ENCODE data around the gene CPLX3. TPM values are rescaled to one million over a fixed set of nuclear protein-coding genes. Genes with fewer than 3 reads are reported as not detected.

The CPLX3 gene
- polyA plus RNA-seq, 2 of the 4 experiments (the other 2 are of a cell fraction), result not detected

GRCh38 chr15:74794248-74794969 is 32.0 kb upstream of the CPLX3 start:
- ChIA-PET POLR2A (no interaction called here), CTCF (interaction anchor here (1.3 to 66.7 kb wide), 5 partner anchors 4 to 163 kb away, joined by 4 to 1908 read pairs (median 14); partner anchors contain the start of genes CPLX3, CSK, LMAN1L and ULK3)
- peaks cover 11% of the 10 kb centered on the region; the same call in 1 of the 3 replicates for H3K4me1 ChIP-seq
- 91% methylated on average over 6 of the region's 9 CpGs for WGBS (ENCODE audit: missing lambda C conversion rate)
- no peak overlapping the region for H3K4me2 ChIP-seq
- no peak overlapping the region for H3K27ac ChIP-seq
- no peak for FAIRE-seq
- no peak for ATAC-seq
- H3K4me3 ChIP-seq, result no peak overlapping the region
- H3K9me3 ChIP-seq, result no peaks in the 10 kb centered on the region
- DNase-seq (ENCODE audit: low read depth in 1 of 2, low spot score in 1 of 2), result no peak
- TF ChIP-seq PBX3 (IDR thresholded peaks at IDR 0.05), result no peak
- TF ChIP-seq POLR2AphosphoS2 (conservative IDR thresholded peaks at IDR 0.05; ENCODE audit: low read length), result no peak
- TF ChIP-seq CTCF (IDR thresholded peaks at IDR 0.05), result no peak
- TF ChIP-seq MAZ (IDR thresholded peaks at IDR 0.05; ENCODE audit: borderline replicate concordance, low read depth, low read length), result no peak
- no peak for TF ChIP-seq JUN (IDR thresholded peaks at IDR 0.05)
- no peak for TF ChIP-seq SREBF2 (IDR thresholded peaks at IDR 0.05)
- no peak for TF ChIP-seq FOSB (CRISPR knock-in tag; IDR thresholded peaks at IDR 0.05)
- no peak for TF ChIP-seq HES2 (IDR thresholded peaks at IDR 0.05)
- TF ChIP-seq CEBPB (IDR thresholded peaks at IDR 0.05), result no peak
- no peak for TF ChIP-seq USF2 (IDR thresholded peaks at IDR 0.05)
- TF ChIP-seq PHF8 (IDR thresholded peaks at IDR 0.05; ENCODE audit: borderline replicate concordance, low read depth), result no peak
- TF ChIP-seq EP300 (IDR thresholded peaks at IDR 0.05), result no peak
- TF ChIP-seq FOXS1 (CRISPR knock-in tag; IDR thresholded peaks at IDR 0.05), result no peak
- TF ChIP-seq HDAC2 (IDR thresholded peaks at IDR 0.05), result no peak
- no peak for TF ChIP-seq POLR2A (IDR thresholded peaks at IDR 0.05; ENCODE audit: low read length)
- no peak for TF ChIP-seq NR3C1 (IDR thresholded peaks at IDR 0.05)
- no peak for TF ChIP-seq CBX8 (IDR thresholded peaks at IDR 0.05)
- no peak for TF ChIP-seq BCL3 (IDR thresholded peaks at IDR 0.05)
- no peak for TF ChIP-seq ELK1 (IDR thresholded peaks at IDR 0.05; ENCODE audit: low read depth, low read length)
- no peak for TF ChIP-seq RARB (CRISPR knock-in tag; IDR thresholded peaks at IDR 0.05)

GRCh38 chr15:74794970-74795349 is 31.5 kb upstream of the CPLX3 start:
- FAIRE-seq (no peak), DNase-seq (ENCODE audit: low read depth in 1 of 2, low spot score in 1 of 2) (no peak), ATAC-seq (no peak)
- Histone ChIP-seq H3K9me3 (no peaks in the 10 kb centered on the region), H3K4me2 (no peak overlapping the region), H3K27ac (no peak overlapping the region), H3K4me3 (no peak overlapping the region), H3K4me1 (peaks cover 7% of the 10 kb centered on the region; the same call in 1 of the 3 replicates)
- ChIA-PET POLR2A (no interaction called here), CTCF (interaction anchor here (1.3 to 66.7 kb wide), 3 partner anchors 4 to 163 kb away, joined by 4 to 1908 read pairs (median 1908); partner anchors contain the start of genes CPLX3, CSK, LMAN1L and ULK3)
- TF ChIP-seq SMC3 (IDR thresholded peaks at IDR 0.05) (no peak), HDAC2 (IDR thresholded peaks at IDR 0.05) (no peak), KDM1A (IDR thresholded peaks at IDR 0.05; ENCODE audit: low read depth) (no peak), EHMT2 (IDR thresholded peaks at IDR 0.05; ENCODE audit: low read depth) (no peak), FOSL2 (IDR thresholded peaks at IDR 0.05) (no peak), FOSL2 (CRISPR knock-in tag; IDR thresholded peaks at IDR 0.05) (no peak), HOXB5 (CRISPR knock-in tag; IDR thresholded peaks at IDR 0.05) (no peak), CBX2 (IDR thresholded peaks at IDR 0.05; ENCODE audit: borderline replicate concordance, low read depth) (no peak), GATA3 (IDR thresholded peaks at IDR 0.05; ENCODE audit: borderline replicate concordance) (no peak), EHF (CRISPR knock-in tag; IDR thresholded peaks at IDR 0.05) (no peak), TP53 (CRISPR knock-in tag; IDR thresholded peaks at IDR 0.05) (no peak), HOXA7 (CRISPR knock-in tag; IDR thresholded peaks at IDR 0.05) (no peak), FOSB (CRISPR knock-in tag; IDR thresholded peaks at IDR 0.05) (no peak), BCL3 (IDR thresholded peaks at IDR 0.05) (no peak)
- WGBS (ENCODE audit: missing lambda C conversion rate), result 96% methylated on average over 9 of the region's 9 CpGs
